Measurements from ENCODE around the gene PTGER2.

PTGER2 gene

GRCh38 chr14:52299692-52300278 lies 14.3 kb upstream of the PTGER2 start:
- peak; percentile 73 for TF ChIP-seq CTCF (IDR thresholded peaks at IDR 0.05; ENCODE audit: low read depth, low read length)
- no peak overlapping the region for H3K4me3 ChIP-seq (ENCODE audit: low read depth, low read length)
- H3K27me3 ChIP-seq, result no peaks in the 10 kb centered on the region
- no peaks in the 10 kb centered on the region for H3K4me1 ChIP-seq
- DNase-seq, result no peak
- no peaks in the 10 kb centered on the region for H3K9me3 ChIP-seq
- no peaks in the 10 kb centered on the region for H3K36me3 ChIP-seq

- Histone ChIP-seq H3K36me3 (no peaks in the 10 kb centered on the region), H3K9me3 (no peaks in the 10 kb centered on the region), H3K27me3 (no peaks in the 10 kb centered on the region), H3K4me1 (no peaks in the 10 kb centered on the region), H3K4me3 (ENCODE audit: low read depth, low read length) (no peak overlapping the region)
- no peak for DNase-seq
- TF ChIP-seq CTCF (IDR thresholded peaks at IDR 0.05; ENCODE audit: low read depth, low read length), result no peak
These were observed 10.9 kb upstream of the PTGER2 start for GRCh38 chr14:52303236-52303635.

- TF ChIP-seq CTCF (IDR thresholded peaks at IDR 0.05; ENCODE audit: low read depth, low read length), result no peak
- DNase-seq, result no peak
- Histone ChIP-seq H3K4me3 (ENCODE audit: low read depth, low read length) (no peak overlapping the region), H3K36me3 (no peaks in the 10 kb centered on the region), H3K27me3 (no peaks in the 10 kb centered on the region), H3K4me1 (no peaks in the 10 kb centered on the region), H3K9me3 (no peaks in the 10 kb centered on the region)
These were observed 9.7 kb upstream of the PTGER2 start for GRCh38 chr14:52304248-52304904.

GRCh38 chr14:52305014-52305413 lies 9.1 kb upstream of the PTGER2 start:
- H3K4me3 ChIP-seq (ENCODE audit: low read depth, low read length), result no peak overlapping the region
- H3K4me1 ChIP-seq, result no peaks in the 10 kb centered on the region
- no peaks in the 10 kb centered on the region for H3K27me3 ChIP-seq
- no peaks in the 10 kb centered on the region for H3K36me3 ChIP-seq
- no peaks in the 10 kb centered on the region for H3K9me3 ChIP-seq
- DNase-seq, result no peak
- no peak for TF ChIP-seq CTCF (IDR thresholded peaks at IDR 0.05; ENCODE audit: low read depth, low read length)

- TF ChIP-seq CTCF (IDR thresholded peaks at IDR 0.05; ENCODE audit: low read depth, low read length), result no peak
- no peaks in the 10 kb centered on the region for H3K4me1 ChIP-seq
- no peaks in the 10 kb centered on the region for H3K36me3 ChIP-seq
- no peak overlapping the region for H3K4me3 ChIP-seq (ENCODE audit: low read depth, low read length)
- H3K9me3 ChIP-seq, result no peaks in the 10 kb centered on the region
- H3K27me3 ChIP-seq, result no peaks in the 10 kb centered on the region
- DNase-seq, result no peak
These were observed 6.7 kb upstream of the PTGER2 start for GRCh38 chr14:52307376-52307775.

- TF ChIP-seq CTCF (IDR thresholded peaks at IDR 0.05; ENCODE audit: low read depth, low read length), result no peak
- Histone ChIP-seq H3K27me3 (no peaks in the 10 kb centered on the region), H3K36me3 (no peaks in the 10 kb centered on the region), H3K4me1 (no peaks in the 10 kb centered on the region), H3K9me3 (no peaks in the 10 kb centered on the region), H3K4me3 (ENCODE audit: low read depth, low read length) (no peak overlapping the region)
- DNase-seq, result no peak
These were observed 6.2 kb upstream of the PTGER2 start for GRCh38 chr14:52307905-52308304.
